HT-29 (cell line): ENCODE data around the gene DCHS2. TPM values are rescaled to one million over a fixed set of nuclear protein-coding genes. Genes with fewer than 3 reads are reported as not detected.

ENCODE experiments used
- DNase-seq: peaks from one replicate; pipeline ENCODE4 v3.0.0-alpha.2; 2015; ENCODE audit warnings: low spot score
- total RNA-seq: library from RNA; depleted of rRNA; stranded (reverse); fragments of >200 nt; shearing (Covaris generic); gene quantifications from 2 replicates; pipeline ENCODE4 v1.2.3, GENCODE V29; 2014

DCHS2 gene
- total RNA-seq, 1 experiment from 2014 or later = not detected

- no peak for DNase-seq
Measured at GRCh38 chr4:154489558-154490233, 1.9 kb downstream of the DCHS2 start.

DNA sequence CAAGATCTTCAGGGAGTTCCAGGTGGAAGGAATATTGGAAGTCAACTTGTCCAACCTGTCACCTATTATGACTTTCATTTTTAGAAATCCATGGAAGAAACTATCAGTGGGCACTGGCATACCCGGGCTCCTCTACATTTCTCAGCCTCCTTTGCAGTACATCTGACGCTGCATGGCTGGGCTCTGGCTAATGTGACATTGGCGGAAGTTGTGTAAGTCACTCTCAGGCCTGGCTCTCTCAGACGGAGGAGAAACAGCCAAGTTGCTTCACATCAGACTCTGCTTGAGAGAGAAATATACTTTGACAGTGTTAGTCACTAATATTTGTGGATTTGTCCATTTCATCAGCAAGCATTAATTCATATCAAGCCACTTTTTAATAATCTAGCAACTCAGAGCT is 4.5 kb downstream of the DCHS2 start:
- DNase-seq = no peak

GRCh38 chr4:154485127-154485773 is 6.3 kb downstream of the DCHS2 start:
- no peak for DNase-seq

GRCh38 chr4:154478547-154478946 is 13.1 kb downstream of the DCHS2 start:
- no peak for DNase-seq

DNA sequence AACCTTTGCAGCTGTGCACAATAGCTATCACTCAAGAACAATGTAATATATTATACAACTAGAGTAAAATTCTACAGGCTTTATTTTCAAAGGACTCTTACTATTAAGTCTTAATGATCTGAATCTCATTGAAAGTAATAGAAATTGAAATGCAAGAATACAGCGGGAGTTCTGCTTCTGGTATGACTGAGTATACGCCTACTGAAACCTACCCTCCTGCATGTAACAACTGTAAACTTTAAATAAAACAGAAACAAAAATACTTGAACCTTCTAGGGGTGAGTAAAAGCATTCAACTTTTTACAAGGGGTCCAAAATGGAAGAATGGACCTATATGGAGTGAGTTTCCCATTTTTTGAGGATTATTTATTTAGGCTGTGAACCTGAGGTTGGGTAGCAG is 13.5 kb downstream of the DCHS2 start:
- DNase-seq = no peak

DNA sequence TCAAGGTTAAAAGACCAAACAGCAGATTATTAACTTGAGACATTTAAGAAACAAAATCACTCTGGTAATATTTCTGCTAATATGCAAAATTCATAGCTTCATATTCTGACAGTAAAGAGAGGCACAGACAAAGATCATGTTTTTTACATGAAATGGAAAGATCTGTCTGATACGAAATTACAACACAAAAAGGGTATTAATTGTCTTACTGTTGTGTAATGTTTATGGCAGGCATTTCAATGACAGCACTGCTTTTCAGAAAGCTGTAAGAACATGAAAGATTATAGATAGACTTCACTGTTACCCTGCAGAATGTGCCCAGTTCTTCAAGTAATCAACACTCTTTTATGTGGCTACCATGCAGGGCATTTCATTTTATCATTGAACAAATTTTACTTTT is 15.4 kb downstream of the DCHS2 start:
- no peak for DNase-seq

GRCh38 chr4:154475820-154476219 is 15.8 kb downstream of the DCHS2 start:
- no peak for DNase-seq

GRCh38 chr4:154473497-154473896 is 18.1 kb downstream of the DCHS2 start:
- no peak for DNase-seq

DNA sequence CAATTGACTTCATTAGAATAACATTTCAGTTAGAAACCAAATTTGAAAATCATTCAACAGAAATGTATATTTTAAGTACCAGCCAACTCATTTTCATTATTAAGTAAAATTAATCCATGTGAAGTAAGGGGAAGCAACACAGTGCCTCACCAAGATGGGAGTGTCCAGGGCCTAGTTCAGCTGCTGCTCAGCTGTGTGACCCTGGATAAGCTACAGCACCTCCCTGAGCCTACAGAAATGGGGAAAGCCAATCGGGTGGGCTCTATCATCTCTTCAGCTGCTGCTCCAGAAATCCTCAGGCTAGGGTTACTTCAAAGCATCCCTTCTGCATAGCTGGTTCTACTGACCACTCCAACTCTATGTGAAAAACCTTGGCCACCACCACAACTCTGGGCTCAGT is 18.7 kb downstream of the DCHS2 start:
- DNase-seq = no peak

GRCh38 chr4:154471526-154472331 is 19.9 kb downstream of the DCHS2 start:
- DNase-seq = no peak

GRCh38 chr4:154471032-154471431 is 20.6 kb downstream of the DCHS2 start:
- no peak for DNase-seq

- DNase-seq = no peak
Measured at GRCh38 chr4:154467886-154468285, 23.7 kb downstream of the DCHS2 start.

- DNase-seq = no peak
Measured at GRCh38 chr4:154466336-154466735, 25.3 kb downstream of the DCHS2 start.

- DNase-seq = no peak
Measured at GRCh38 chr4:154465085-154465484, 26.5 kb downstream of the DCHS2 start.

GRCh38 chr4:154464654-154465053 is 26.9 kb downstream of the DCHS2 start:
- no peak for DNase-seq

- no peak for DNase-seq
Measured at GRCh38 chr4:154462081-154462810, 29.4 kb downstream of the DCHS2 start.

GRCh38 chr4:154457471-154457870 is 34.1 kb downstream of the DCHS2 start:
- DNase-seq = no peak

DNA sequence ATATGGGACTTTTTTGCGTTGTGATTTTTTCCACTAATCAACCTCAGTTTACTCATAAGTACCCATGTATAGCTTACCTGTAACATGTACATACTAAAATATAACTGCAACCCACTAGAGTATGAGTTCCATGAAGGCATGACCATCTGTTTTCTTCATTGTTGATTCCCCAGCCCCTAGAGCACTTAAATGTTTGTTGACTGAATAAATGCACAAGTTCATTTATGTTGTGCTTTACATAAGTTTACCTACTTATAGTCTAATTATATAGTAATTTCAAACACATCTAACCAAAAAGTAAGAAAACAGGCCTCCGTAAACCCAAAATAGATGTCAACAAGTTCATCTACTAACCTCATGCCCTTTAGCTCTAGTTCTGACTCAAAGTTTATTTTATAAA is 34.7 kb downstream of the DCHS2 start:
- no peak for DNase-seq

GRCh38 chr4:154456240-154456639 is 35.4 kb downstream of the DCHS2 start:
- no peak for DNase-seq

GRCh38 chr4:154455111-154455510 is 36.5 kb downstream of the DCHS2 start:
- no peak for DNase-seq

DNA sequence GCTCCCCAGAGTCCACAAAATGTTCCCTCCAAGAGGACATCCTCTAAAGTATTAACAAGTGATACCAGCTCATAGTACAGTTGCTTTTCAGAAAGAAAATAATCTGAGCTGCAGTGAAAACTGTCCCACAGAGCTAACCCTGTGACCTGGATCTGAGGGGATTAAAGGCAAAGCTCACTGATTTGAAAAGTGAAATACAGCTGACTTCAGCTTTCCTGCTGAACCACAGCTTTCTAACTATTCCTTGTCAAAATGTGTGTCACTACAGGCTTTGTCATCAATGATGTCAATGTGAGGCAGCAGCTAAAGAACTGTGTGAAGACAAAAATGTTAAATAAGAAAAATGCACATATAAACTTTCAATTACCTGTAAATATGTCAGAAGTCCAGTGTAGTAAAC is 36.9 kb downstream of the DCHS2 start:
- no peak for DNase-seq

DNA sequence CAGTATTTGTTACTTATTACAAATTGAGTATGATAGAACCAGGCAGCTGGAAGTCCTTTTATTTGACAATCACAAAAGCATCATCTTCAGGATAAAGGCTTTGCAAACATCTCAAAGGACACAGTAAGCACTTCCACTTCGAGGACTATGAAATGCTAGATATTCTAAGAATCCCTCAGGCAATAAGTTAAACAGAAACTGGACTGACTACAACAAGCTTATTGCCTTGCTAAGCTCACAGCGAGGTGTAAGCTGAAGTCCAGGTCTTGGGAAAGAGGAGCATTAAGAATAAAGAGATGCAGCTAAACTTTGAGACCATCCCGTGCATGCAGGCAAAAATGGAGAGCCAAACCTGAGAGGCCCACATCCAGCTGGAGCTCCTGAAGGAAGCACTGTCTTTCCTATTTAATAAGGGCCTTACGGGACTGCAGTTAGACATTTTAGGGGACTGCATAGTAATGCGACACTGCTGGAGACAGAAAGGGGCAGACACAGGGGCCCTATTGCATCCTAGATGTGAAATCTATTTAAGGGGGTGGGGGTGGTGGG is 38.7 kb downstream of the DCHS2 start:
- no peak for DNase-seq
